Measurements from ENCODE around the gene MRPS23. TPM values are rescaled to one million over a fixed set of nuclear protein-coding genes. Genes with fewer than 3 reads are reported as not detected.

Gene MRPS23
- total RNA-seq, 6 experiments from 2014 or later = 13.0 to 23.0 (median 15.2) TPM

DNA sequence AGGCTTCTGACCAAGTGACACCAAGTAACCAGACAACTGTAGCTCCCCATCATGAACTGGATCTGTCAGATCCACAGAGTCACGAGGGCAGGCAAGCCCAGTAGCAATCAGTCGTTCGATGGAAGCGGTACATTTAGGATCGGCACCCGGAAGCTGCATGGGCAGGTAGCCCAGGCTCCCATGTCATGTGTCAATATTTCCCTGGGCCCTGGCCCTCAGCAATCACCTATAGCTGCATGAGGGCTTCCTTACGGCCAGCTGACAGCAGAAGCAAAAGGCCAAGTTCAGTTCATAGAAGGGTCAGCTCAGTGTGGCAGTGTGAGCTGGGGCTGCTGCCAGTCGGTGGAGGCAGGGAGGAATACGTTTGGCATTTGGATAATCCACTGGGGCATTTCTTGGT is 31.8 kb downstream of the MRPS23 start:
- no peaks in the 10 kb centered on the region for H3K36me3 ChIP-seq
- no peak overlapping the region for H3K27ac ChIP-seq
- no peaks in the 10 kb centered on the region for H3K9me3 ChIP-seq
- no peak overlapping the region for H3K4me3 ChIP-seq
- TF ChIP-seq, protein P1, sequence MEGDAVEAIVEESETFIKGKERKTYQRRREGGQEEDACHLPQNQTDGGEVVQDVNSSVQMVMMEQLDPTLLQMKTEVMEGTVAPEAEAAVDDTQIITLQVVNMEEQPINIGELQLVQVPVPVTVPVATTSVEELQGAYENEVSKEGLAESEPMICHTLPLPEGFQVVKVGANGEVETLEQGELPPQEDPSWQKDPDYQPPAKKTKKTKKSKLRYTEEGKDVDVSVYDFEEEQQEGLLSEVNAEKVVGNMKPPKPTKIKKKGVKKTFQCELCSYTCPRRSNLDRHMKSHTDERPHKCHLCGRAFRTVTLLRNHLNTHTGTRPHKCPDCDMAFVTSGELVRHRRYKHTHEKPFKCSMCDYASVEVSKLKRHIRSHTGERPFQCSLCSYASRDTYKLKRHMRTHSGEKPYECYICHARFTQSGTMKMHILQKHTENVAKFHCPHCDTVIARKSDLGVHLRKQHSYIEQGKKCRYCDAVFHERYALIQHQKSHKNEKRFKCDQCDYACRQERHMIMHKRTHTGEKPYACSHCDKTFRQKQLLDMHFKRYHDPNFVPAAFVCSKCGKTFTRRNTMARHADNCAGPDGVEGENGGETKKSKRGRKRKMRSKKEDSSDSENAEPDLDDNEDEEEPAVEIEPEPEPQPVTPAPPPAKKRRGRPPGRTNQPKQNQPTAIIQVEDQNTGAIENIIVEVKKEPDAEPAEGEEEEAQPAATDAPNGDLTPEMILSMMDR (IDR thresholded peaks at IDR 0.05) = no peak
- no peak for TF ChIP-seq POLR2A (IDR thresholded peaks at IDR 0.05)
- DNase-seq (no peak), ATAC-seq (no peak)
- WGBS (ENCODE audit: insufficient coverage, low coverage, low lambda C conversion rate, missing lambda C conversion rate) = 83% methylated on average over 7 of the region's 9 CpGs
- intact Hi-C loops (cut with DNase I) = no loop called here
- no peaks in the 10 kb centered on the region for H3K27me3 ChIP-seq
- no peaks in the 10 kb centered on the region for H3K4me1 ChIP-seq

DNA sequence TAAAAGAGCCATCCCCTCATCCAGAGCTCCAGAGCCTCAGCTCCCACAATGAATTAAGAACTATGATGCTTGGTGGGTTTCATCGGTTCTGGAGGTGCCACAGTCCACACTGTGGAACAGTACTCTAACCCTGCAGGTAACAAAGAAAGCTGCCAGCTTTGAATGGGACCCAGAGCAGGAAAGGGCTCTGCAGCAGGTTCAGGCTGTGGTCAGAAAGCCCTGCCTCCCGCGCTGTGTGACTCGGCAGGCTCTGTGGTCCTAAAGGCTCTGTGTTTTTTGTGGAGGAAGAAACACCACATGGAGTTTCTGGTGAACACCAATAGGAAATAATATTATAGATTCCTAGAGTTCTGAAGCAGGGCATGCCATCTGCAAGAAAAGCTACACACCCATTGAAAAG is 32.5 kb downstream of the MRPS23 start:
- no peaks in the 10 kb centered on the region for H3K27me3 ChIP-seq
- ATAC-seq (no peak), DNase-seq (no peak)
- no peaks in the 10 kb centered on the region for H3K4me1 ChIP-seq
- H3K4me3 ChIP-seq = no peak overlapping the region
- whole genome bisulfite sequencing (ENCODE audit: insufficient coverage, low coverage, low lambda C conversion rate, missing lambda C conversion rate) = 72% methylated on average over 3 of the region's 4 CpGs
- no peak for TF ChIP-seq POLR2A (IDR thresholded peaks at IDR 0.05)
- TF ChIP-seq, protein P1 (IDR thresholded peaks at IDR 0.05) = no peak
- intact Hi-C loops (cut with DNase I) = no loop called here
- H3K36me3 ChIP-seq = no peaks in the 10 kb centered on the region
- H3K9me3 ChIP-seq = no peaks in the 10 kb centered on the region
- no peak overlapping the region for H3K27ac ChIP-seq

DNA sequence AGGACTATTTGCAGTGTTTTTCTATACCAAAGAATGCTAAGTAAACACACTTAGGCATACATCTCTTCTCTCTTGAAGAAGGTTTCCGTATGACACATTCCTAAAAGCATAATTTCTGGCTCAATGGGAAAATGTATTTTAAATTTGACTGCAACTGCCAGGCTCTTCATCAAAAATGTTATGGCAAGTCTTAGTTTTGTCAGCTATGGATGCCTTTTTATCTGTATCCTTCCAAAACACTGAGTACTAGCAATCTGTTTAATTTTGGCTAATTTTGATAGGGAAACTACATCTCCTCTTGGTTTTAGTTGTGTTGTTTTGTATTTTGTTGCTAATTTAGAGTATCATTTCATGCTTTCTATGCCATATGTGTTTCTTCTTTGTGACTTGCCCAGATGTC is 35.4 kb downstream of the MRPS23 start:
- H3K27me3 ChIP-seq = no peaks in the 10 kb centered on the region
- 70% methylated on average over 1 of the region's 1 CpG for WGBS (ENCODE audit: insufficient coverage, low coverage, low lambda C conversion rate, missing lambda C conversion rate)
- ATAC-seq (no peak), DNase-seq (no peak)
- H3K36me3 ChIP-seq = no peaks in the 10 kb centered on the region
- intact Hi-C loops (cut with DNase I) = no loop called here
- H3K27ac ChIP-seq = no peak overlapping the region
- no peaks in the 10 kb centered on the region for H3K4me1 ChIP-seq
- no peak overlapping the region for H3K4me3 ChIP-seq
- no peaks in the 10 kb centered on the region for H3K9me3 ChIP-seq
- TF ChIP-seq, protein P1 (IDR thresholded peaks at IDR 0.05) = no peak
- TF ChIP-seq POLR2A (IDR thresholded peaks at IDR 0.05) = no peak

DNA sequence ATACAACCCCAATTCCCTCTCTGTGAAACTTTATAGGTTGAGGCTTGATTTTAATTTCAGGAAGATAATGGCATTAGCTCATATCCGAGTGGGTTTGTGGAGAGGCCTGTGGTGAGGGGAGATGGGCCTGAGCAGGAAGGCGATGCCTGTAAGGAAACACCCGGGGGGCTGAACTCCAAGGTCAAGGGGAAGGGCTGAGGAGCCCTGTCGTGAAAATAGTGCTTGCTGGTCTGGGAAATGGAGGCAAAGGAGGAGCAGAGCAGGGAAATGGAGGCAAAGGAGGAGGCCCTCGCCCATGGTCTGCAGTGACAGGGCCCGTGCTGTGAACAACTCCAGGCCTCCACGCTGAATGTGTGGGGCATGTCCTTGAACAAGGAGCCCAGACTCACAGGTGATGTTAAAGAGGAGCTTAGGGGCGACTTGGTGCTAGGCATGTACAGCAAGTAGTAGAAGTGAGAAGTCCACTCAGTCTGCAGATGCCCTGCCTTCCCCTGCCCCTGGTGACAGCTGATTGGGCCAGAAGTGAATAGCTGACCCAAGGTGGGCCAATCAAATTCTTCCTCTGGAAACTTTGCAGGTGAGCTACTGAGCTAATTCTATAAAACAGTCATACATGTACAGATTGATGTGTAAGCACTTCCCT is 38.1 kb downstream of the MRPS23 start:
- no peaks in the 10 kb centered on the region for H3K36me3 ChIP-seq
- H3K4me3 ChIP-seq = no peak overlapping the region
- H3K27me3 ChIP-seq = no peaks in the 10 kb centered on the region
- H3K27ac ChIP-seq = no peak overlapping the region
- no peak for DNase-seq
- intact Hi-C loops (cut with DNase I) = no loop called here
- H3K9me3 ChIP-seq = no peaks in the 10 kb centered on the region
- 39% methylated on average over 6 of the region's 8 CpGs for WGBS (ENCODE audit: insufficient coverage, low coverage, low lambda C conversion rate, missing lambda C conversion rate)
- ATAC-seq = no peak
- no peak for TF ChIP-seq POLR2A (IDR thresholded peaks at IDR 0.05)
- TF ChIP-seq, protein P1 (IDR thresholded peaks at IDR 0.05) = no peak
- no peaks in the 10 kb centered on the region for H3K4me1 ChIP-seq

Measured in right lobe of liver (tissue), 6 donors.